Fibroblast of skin of back (primary cell): ENCODE measurements around the gene ADAMTS14.

Experiments used
- DNase-seq: peaks from one replicate; pipeline ENCODE4 v3.0.0-alpha.2; 2013

Gene ADAMTS14

DNA sequence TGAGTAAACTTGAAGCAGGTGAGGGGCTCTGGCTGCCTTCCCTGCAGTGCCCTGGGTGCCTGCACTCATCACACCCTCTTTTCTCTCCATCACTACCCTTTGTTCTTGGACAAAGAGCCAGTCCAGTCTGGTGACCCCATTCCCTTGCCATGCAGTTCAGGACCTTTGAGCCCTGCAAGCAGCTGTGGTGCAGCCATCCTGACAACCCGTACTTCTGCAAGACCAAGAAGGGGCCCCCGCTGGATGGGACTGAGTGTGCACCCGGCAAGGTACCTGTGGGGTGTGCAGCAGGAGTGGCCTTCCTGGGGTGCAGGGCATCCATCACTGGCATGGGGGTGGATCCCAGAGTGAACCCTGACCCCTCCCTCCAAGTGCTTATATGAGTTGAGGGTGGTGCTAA, 64.2 kb downstream of the ADAMTS14 start:
- no peak for DNase-seq

DNA sequence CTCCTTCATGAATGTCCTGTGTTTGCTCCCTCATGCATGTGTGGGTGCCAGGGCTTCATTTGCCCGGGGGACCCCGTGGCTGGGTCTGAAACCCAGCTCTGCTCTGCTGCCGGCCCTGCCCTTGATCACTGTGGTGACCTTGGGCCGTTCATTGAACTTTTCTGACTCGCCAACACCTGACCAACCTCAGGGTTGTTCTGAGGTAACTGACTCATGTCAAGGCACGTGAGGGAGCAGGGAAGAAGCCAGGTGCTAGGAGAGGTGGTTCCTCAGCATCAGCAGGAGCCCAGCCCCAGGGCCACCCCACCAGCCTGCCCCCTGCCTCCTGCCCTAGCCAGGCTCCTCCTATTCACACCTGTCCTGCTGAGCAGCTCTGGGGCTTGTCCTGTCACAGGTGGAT, 64.9 kb downstream of the ADAMTS14 start:
- DNase-seq, result no peak

DNA sequence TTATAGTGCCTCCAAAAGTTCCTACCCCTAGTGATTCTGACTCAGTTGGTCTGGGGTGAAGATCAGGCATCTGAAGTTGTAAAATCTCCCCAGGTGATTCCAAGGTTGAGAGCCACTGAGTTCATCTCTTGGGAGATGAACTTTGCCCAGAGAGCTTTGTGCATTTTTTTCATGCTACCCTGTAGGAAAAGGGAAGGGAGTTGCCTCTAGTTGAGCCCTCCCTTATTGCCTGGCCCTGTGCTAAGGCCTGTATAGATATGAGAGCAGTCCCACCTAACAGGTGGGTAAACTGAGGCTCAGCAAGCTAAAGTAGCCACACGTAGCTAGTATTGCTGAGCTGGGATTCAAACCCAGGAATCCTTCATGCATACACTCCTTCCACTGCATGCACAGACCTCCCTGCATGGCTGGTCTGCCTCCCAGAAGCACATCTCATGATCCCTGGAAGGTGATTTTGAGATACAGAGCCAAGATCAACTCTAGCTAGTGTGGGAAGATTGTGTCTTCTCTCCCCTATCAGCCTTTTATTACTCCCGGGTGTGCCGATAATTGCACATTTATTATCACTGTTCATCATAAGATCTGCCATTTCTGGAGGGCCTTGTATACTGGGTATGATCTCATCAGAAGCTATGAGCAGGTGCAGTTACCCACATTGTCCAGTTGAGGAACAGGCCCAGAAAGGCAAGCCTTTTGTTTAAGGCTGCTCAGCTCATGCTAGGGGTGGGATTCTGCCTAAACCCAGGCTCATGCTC, 65.9 kb downstream of the ADAMTS14 start:
- no peak for DNase-seq

DNA sequence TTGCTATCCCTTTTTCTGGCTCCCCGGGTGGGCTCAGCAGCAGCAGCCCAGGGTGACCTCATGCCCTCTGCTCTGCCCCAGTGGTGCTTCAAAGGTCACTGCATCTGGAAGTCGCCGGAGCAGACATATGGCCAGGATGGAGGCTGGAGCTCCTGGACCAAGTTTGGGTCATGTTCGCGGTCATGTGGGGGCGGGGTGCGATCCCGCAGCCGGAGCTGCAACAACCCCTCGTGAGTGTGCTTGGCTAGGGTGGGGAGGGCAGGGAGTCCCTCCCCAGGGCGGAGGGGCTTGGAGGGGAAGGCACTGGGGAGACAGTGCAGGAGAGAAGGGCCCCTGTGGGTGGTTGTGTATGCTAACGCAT, 66.4 kb downstream of the ADAMTS14 start:
- DNase-seq, result no peak

DNA sequence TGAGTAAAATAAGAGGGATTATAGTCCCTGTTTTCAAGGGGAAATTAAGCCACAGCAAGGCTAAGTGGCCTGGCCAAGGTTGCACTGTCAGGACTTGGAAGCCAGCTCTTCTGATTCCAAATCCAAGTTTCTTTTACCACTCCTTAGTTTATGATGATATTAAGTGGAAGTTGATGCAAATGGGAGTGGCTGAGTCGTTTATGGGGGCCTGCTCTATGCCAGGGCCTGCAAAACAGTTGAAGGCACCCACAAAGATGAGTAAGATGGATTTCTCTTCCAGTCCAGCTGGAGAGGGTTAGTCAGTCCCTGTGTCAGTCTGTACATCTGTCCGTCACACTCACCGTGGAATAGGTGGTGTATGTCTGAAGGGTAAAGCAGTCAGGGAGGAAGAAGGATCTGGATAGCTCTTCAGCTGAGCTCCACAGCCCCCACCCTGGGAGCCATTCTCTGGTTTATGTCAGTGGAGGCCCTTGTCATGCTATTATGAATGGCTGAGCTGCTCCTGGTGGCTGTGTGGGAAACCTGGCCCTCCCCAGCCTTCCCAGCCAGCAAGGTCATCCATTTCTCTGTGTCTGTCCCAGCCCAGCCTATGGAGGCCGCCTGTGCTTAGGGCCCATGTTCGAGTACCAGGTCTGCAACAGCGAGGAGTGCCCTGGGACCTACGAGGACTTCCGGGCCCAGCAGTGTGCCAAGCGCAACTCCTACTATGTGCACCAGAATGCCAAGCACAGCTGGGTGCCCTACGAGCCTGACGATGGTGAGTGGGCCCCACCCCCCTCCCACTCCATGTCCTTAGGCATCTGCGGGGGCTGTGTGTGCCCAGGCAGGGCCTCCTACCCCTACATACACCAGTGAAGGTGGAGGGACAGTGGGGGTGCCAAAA, 68.3 kb downstream of the ADAMTS14 start:
- DNase-seq, result no peak

DNA sequence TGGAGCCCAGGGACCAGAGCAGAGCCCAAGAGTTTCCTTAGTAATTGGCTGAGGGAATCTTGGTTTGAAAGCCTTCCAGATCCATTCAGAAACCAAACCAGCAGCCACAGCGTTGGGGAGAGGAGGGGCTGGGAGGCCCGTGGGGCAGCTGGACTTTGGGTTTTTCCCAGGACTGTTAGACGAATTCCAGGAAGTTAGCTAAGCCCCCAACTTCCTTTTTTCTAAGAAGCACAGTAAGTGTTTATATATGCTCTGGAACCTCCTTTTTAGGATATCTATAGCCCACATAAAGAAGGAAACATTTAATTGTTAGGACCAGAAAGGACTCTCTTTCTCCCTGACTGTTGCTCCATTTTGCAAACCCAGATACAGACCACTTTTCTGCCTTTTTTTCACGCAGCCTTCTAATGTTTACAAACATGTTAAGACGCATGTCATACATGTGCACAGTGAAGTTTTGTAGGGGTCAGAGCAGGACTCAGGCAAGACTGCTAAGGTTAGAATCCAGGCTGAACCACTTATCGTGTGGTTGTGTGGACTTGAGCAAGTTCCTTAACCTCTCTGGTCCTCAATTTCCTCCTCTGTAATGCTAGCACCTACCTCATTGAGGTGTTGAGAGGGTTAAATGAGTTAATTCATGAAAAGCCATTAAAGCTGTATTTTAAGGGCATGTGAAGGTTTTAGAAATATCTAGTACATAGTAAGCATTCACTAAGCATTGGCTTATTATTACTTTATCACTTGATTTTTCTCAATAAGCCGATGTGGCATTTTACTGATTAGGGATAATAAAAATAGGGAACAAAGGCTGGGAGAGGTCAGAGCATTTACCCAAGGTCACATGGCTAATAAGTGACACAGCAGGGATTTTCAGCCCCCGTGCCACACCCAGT, 70.5 kb downstream of the ADAMTS14 start:
- peak; percentile 83 for DNase-seq

DNA sequence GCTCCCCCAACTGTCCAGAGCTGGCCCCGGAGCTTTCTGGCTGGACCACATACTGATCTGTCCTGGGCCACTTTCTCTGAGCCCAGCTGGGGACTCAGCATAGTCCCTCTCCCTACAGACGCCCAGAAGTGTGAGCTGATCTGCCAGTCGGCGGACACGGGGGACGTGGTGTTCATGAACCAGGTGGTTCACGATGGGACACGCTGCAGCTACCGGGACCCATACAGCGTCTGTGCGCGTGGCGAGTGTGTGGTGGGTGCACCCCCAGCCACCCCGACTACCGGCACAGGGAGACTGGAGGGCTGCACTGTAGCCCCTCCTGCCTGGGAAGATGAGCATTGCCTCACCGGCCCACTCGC, 71.1 kb downstream of the ADAMTS14 start:
- DNase-seq, result no peak

DNA sequence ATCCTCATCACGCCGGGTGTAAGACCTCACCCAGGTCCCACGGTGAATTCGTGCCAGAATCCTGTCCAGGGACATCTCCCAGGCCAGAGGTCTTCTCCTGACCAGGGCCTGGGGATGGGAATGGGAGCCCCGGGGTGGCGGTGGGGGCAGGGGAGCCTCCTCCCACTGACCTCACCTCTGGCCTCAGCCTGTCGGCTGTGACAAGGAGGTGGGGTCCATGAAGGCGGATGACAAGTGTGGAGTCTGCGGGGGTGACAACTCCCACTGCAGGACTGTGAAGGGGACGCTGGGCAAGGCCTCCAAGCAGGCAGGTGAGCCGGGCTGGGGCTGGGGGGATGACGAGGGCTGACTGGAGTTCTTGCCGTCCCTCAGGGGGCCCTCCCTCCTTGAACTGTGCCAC, 71.6 kb downstream of the ADAMTS14 start:
- DNase-seq, result no peak

DNA sequence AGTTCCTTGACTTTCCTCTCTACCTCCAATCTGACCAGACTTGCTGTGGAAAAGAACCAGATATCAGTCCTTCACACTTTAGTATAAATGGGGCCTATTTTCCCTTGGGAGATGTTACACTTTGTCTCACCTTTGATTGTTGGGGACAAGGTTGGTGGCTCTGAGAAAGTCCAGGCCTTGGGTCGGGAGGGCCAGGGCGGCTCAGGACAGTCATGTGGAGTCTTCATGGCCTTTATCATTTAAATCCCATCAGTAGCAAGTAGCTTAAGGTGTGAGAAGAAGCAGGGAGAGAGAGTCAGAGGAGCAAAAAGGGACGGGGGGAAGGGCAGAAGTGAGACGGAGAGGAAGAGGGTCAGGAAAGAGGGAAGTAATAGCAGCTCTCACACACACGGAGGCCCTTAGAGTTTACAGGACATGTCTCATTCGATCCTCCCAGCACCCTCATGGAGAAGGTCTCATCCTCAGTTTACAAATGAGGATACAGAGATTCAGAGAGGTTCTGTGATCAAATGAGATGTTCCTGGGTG, 72.4 kb downstream of the ADAMTS14 start:
- no peak for DNase-seq

DNA sequence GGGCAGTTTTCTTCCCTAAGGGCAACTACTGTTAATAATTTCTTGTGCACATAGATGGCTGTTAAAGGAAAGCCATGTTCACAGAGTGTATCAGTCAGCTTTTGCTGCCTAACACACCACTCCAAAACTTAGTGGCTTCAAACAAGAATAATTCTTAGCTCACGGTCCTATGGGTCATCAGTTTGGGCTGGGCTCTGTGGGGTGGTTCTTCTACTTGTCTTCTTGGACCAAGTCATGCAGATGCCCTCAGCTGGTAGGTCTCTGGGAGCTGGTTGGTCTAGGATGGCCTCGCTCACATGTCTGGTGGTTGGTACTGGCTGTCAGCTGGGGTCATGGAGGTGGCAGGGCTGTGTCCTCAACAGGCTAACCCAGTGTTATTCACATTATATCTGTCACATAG, 73.2 kb downstream of the ADAMTS14 start:
- DNase-seq, result no peak

DNA sequence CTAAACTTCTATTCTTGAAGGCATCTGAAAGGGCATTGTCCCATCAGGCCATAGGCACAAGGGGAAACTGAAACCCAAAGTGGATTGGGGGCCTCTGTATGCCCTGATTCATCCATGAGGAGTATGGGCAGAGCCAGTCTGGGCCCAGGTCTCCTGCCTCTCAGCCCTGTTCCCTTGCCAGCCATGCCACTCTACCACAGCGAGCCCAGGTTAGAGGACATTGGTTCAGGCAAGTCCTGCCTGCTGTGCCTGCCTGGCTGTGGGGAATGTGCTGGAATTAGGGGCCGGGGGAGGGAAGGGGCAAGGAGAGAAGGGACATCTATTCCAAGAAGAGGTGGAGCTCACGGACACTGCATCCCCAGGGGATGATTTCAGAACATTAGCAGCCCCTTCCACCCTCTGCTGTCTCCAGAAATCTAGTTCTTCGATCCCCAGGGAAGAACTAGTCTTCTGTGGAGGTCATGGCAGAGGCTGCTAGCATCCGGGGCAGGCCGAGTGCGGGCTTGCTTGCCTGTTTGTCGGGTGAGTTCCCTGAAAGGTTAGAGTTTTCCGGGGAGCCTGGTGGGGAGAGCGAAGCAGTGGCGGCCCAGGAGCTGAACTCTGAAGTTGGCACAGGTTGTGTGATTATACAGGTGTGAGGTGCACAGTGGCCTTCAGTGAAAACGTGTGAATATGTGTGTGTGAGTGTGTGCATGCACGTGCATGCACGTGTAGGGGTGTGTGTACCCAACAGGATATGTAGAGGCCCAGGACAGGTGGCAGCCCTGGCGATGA, 75.1 kb downstream of the ADAMTS14 start:
- DNase-seq, result no peak

DNA sequence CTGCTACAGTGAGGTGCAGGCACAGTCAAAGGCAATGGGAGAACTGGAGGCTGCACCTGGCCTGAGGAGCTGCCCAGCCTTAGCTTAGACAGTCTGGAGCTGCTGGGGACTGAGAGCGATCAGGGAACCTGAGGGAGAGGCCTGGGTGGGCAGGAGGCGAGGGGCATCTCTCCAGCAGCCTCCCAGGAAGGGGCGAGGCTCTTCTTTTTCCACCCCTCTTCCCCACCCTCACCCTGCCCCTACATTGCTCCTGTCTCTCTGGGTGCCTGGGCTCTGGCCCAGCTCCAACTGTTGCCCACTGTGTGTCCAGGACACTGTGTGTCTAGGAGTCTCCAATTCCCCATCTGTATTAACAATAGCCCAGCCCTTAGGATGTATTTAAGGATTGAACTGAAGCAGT, 76.0 kb downstream of the ADAMTS14 start:
- no peak for DNase-seq

DNA sequence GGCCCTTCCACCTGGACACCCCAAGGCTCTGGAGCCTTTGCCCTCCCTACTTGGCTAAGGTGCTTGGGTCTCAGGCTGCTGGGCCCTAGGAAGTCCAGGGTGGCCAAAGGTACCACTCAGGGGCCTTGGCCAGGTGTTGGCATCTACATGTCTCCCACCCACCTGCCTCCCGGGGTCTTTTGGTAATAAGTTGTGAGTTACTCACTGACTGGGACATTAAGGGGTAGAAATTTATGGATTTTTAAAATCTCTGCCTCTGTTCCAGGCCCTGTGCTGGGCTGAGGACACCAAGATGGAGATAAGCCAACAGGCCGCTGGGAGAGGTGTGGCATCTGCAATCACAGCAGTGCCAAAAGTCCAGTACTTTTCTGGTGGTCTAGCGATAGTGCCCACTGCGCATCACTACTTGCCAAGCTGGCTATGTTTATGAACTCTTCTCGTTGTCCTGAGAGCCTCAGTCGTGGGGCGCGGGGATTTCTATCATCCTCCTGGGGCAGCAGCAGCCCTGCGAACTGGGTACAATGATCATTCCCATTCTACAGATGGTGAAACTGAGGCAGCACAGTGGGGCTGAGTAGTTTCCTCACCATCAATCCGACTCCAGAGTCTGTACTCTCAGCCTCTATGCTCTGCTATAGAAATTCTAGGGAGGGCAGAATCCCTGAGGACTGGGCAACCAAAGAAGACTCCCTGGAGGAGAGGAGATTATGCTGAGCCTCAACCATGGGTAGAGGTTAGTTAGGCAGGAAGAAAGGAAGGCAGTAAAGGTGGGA, 76.7 kb downstream of the ADAMTS14 start:
- no peak for DNase-seq

DNA sequence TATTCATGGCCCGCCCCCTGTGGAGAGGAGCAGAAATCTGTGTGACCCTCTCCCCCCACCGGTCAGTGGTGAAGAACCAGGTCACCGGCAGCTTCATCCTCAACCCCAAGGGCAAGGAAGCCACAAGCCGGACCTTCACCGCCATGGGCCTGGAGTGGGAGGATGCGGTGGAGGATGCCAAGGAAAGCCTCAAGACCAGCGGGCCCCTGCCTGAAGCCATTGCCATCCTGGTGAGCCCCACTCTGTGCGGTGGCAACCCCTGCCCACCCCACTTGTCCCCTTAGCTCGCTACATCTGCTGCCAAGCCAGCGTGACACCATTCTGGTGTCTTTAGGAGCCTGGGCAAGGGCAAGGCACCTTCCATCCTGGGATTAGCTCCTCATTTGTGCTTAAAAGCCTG, 77.5 kb downstream of the ADAMTS14 start:
- DNase-seq, result no peak

DNA sequence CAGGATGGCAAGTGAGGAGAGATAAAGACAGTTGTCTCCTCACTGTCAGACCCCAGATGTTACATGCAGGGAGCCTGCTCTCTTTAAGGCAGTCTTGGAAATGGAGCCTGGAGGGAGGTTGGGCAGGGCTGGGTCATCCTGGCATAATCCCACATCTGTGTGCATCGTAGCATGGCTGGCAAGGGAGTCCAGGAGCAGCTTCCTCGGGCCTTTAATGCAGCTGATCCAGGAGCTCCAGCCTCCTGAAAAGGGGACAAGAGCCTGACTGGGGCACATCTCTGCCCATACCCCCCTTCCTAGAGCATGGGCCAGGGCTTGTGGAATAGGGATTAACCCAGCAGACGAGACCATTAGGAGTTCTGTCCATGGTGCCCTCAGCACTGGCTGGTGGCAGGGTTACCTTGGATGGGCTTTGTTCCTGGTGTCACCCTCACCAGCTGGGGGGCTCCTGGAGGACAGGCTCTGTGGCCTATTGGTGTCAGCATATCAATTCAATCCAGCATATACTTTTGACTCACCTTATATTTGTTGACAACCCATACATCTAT, 77.9 kb downstream of the ADAMTS14 start:
- no peak for DNase-seq

DNA sequence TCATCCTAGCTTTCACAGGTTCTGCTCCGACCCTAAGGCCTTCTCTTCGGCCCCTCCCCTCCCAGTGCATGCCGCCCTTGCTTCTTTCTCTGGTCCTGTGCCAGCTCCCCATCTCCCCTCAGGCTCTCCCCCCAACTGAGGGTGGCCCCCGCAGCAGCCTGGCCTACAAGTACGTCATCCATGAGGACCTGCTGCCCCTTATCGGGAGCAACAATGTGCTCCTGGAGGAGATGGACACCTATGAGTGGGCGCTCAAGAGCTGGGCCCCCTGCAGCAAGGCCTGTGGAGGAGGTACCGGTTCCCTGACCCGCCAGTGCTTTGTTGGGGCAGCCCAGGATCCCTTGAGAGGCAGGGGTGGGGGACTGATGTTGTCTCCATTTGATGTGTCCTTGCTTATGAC, 79.0 kb downstream of the ADAMTS14 start:
- no peak for DNase-seq

DNA sequence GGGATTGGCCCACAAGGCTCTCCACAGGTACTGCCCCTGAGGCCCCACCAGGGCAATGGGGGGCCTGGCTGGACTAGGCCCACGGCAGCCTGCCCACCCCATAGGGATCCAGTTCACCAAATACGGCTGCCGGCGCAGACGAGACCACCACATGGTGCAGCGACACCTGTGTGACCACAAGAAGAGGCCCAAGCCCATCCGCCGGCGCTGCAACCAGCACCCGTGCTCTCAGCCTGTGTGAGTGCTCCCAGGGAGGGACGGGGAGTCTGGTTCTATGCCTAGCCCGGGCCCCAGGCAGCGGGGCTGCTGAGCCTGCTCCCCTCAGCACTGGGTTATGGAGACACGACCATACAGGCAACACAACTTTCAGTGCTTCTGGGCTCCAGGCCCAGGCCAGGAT, 79.7 kb downstream of the ADAMTS14 start:
- no peak for DNase-seq

DNA sequence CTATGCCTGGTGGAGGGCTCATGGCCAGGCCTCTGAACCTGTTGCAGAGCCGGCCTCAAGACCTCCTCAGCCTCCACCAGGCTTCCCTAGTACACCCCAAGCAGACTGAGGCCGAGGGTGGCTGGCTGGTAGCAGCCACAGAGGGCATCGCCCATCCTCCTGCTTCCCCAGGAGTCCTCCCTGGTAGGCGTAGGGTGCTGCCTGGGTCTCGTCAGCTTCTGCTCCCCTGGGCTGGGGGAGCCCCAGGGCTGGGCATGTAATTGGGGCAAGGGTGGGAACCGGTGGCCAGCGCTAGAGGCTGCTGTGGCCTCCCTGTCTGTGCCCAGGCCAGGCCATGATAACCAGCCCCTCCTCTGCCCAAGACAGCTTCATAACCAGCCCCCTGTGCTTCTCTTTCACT, 80.3 kb downstream of the ADAMTS14 start:
- DNase-seq, result no peak

DNA sequence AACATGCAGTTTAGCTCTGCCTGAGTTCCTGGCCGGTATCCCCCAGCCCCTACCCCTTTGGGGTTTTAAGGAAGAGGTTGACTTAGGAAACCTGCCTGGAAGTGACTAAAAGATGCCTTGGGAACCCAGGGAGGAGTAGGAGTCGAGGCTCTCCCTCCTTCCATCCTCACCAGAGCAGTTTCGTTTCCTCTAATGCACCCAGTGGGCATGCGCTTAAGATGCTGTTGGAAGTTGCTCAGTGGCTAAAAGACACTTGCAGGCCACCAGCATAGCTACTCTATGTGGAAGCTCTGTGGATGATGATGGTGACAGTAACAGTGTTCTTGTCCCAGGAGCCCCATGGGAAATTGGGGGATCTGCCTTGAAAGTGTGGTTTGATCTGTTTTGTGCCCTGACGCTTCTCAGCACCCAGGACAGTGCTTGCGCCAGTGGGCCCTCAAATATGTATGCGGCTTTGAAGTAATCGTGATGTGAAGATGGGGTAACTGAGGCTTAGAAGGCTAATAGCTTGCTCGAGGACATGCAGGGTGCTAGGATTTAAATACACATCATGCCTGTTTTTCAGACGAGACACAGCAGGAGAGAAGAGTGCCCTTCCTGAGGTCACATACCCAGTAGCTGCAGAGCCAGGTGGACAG, 80.8 kb downstream of the ADAMTS14 start:
- no peak for DNase-seq

DNA sequence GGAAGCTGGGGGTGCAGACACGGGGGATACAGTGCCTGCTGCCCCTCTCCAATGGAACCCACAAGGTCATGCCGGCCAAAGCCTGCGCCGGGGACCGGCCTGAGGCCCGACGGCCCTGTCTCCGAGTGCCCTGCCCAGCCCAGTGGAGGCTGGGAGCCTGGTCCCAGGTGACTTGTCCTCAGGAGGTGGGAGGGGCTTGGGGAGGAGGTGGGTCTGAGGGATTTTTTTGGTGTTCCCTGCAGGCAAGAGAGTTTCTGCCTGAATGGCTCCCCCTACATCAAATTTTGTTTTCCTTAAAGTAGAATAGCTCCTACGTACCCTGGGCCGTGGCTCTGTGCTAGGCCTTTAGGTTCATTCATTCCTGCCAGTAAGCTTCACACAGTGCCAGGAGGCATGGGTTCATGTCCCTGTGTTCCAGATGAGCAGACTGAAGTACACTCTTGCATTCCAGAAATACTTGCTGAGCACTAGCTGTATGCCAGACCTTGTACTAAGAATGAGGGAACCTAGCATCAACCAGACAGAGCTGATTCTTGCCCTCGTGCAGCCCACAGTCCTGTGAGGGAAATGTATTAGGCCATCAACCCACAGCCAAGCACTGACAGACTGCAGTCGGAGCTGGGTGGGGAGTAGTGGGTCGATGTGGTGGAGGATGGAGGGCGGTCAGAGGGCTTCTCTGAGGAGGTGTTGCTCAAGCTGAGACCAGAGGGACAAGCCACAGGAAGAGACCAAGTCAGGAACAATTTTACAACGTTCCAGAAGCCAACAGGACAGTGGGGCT, 81.7 kb downstream of the ADAMTS14 start:
- peak; percentile 41 for DNase-seq
